Measurements from ENCODE around the gene CFAP74. TPM values are rescaled to one million over a fixed set of nuclear protein-coding genes. Genes with fewer than 3 reads are reported as not detected.

Gene CFAP74
- total and polyA plus RNA-seq, 2 of the 13 experiments (the other 11 are each of a cell fraction or from before 2014, with no cell fraction given) = 0.27 to 0.62 TPM

DNA sequence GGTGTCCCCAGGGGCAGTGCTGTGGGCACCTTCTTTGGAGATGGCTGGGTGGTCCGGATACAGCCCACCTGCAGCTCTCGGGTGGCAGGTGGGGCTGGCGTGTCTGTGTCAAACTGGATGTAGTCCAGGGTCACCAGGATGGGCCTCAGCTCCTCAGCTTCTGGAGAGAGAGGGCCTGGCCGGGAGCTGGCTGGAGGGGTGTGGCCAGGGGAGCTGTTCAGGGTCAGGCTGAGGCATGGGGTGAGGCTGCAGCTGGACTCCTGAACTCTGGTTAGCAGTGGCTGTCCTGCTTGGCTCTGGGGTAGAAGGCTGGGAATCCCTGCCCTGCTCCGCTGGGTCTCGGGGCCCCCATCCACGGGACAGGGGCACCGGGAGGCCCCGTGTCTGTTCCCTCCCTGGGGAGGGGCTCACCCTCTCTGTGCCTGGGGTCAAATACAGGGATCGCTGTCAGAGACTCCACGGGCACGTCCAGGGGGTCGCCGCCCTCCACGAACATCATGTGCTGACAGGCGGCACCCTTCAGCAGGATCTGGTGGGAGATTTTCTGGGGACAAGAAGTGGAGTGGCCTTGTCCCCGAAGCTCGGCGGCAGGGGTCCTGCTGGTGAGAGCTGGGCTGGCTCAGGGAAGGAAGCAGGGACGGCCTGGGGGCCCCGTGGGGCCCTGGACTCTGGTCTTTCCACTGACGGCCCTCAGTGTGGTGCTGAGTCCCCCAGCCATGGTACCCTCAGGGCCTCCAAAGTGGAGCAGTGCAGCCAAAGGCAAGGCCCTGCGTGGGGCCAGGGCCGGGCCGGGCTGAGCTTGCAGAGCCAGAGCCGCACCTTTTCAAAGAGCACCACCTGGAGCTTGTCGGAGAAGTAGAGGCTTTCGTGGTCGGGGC lies 80.4 kb downstream of the CFAP74 start:
- no peaks in the 10 kb centered on the region for H3K9me3 ChIP-seq (ENCODE audit: low read length)
- ATAC-seq (peak; percentile 73), FAIRE-seq (peak; percentile 94), DNase-seq (ENCODE audit: low spot score) (peak; percentile 78)
- peaks cover 67% of the 10 kb centered on the region for H3K4me1 ChIP-seq (ENCODE audit: insufficient read depth, low read length)
- H3K4me2 ChIP-seq (ENCODE audit: low read depth, low read length) = peak overlapping the region; percentile 90
- H3K79me2 ChIP-seq (ENCODE audit: insufficient read depth, low read length) = no peaks in the 10 kb centered on the region
- peak overlapping the region; percentile 37 to 73 (median 60) for H3K4me3 ChIP-seq (replicated peaks in 1 of 3; ENCODE audit: insufficient read depth in 1 of 3, low read depth in 2 of 3, low read length in 3 of 3)
- H4K20me1 ChIP-seq (ENCODE audit: insufficient read depth, low read length) = no peaks in the 10 kb centered on the region
- in situ Hi-C loops (cut with HindIII; ENCODE audit: extremely low pct_ligation_motif_present, low pct_unique_long_range_greater_than_20kb) (no loop called here), intact Hi-C loops (cut with micrococcal nuclease; ENCODE audit: unreplicated experiment) (loop anchor here (1.0 kb wide), 1 partner anchor 30 kb away; no protein-coding TSS in a partner anchor)
- peaks cover 23 to 38% of the 10 kb centered on the region in 2 experiments; a peak in 4 of 5 replicates for H3K27me3 ChIP-seq (ENCODE audit: control insufficient read depth in 1 of 2, insufficient read depth in 2 of 2, low read length in 2 of 2)
- no peak overlapping the region for H2AFZ ChIP-seq (ENCODE audit: low read length)
- POLR2A ChIA-PET = interaction anchor here (0.6 to 3.3 kb wide), 5 partner anchors 14 to 123 kb away, joined by 4 to 55 read pairs (median 5); no protein-coding TSS in a partner anchor
- WGBS (ENCODE audit: low lambda C conversion rate) = 5% methylated on average over 4 of the region's 29 CpGs
- CTCF ChIA-PET (ENCODE audit: low intra/inter-chr PET ratio, low total read pairs) = no interaction called here
- no TSS peak for BruUV-seq (replicated peaks)
- peak overlapping the region; percentile 80 for H3K27ac ChIP-seq (ENCODE audit: extremely low read length, insufficient read depth, low read length)
- peak overlapping the region; percentile 70 for H3K9ac ChIP-seq (ENCODE audit: insufficient read depth, low read depth, low read length)
- H3K36me3 ChIP-seq (replicated peaks in 1 of 2; ENCODE audit: control insufficient read depth in 1 of 2, insufficient read depth in 2 of 2, low read length in 2 of 2) = no peaks in the 10 kb centered on the region
- TF ChIP-seq RFX3 (CRISPR knock-in tag; IDR thresholded peaks at IDR 0.05) (no peak), CREM (IDR thresholded peaks at IDR 0.05) (no peak), CREM (CRISPR knock-in tag; IDR thresholded peaks at IDR 0.05) (no peak), STAT6 (CRISPR knock-in tag; IDR thresholded peaks at IDR 0.05; ENCODE audit: borderline replicate concordance) (no peak), ZNF24 (IDR thresholded peaks at IDR 0.05) (no peak), ZNF660 (CRISPR knock-in tag; IDR thresholded peaks at IDR 0.05; ENCODE audit: borderline replicate concordance, low read depth) (no peak), ZNF101 (CRISPR knock-in tag; IDR thresholded peaks at IDR 0.05; ENCODE audit: borderline replicate concordance, low read depth) (no peak), POLR2AphosphoS2 (IDR thresholded peaks at IDR 0.05; ENCODE audit: low read depth, low read length) (no peak), ZNF17 (CRISPR knock-in tag; IDR thresholded peaks at IDR 0.05) (no peak), KMT2B (CRISPR knock-in tag; IDR thresholded peaks at IDR 0.05) (no peak), TOPORS (CRISPR knock-in tag; IDR thresholded peaks at IDR 0.05) (no peak), ZNF451 (CRISPR knock-in tag; IDR thresholded peaks at IDR 0.05) (peak; percentile 54; the same call in 1 of the 2 replicates), ZFAT (CRISPR knock-in tag; conservative IDR thresholded peaks at IDR 0.05) (no peak), DNMT3B (CRISPR knock-in tag; conservative IDR thresholded peaks at IDR 0.05) (no peak), TMF1 (CRISPR knock-in tag; IDR thresholded peaks at IDR 0.05; ENCODE audit: low read depth) (no peak; the same call in 1 of the 2 replicates), ZNF781 (CRISPR knock-in tag; IDR thresholded peaks at IDR 0.05; ENCODE audit: borderline replicate concordance, not compliant biosample characterization) (no peak), ZNF562 (CRISPR knock-in tag; IDR thresholded peaks at IDR 0.05; ENCODE audit: borderline replicate concordance) (no peak), ZNF207 (IDR thresholded peaks at IDR 0.05; ENCODE audit: borderline replicate concordance) (no peak), SMAD9 (CRISPR knock-in tag; IDR thresholded peaks at IDR 0.05) (no peak), ZNF20 (CRISPR knock-in tag; IDR thresholded peaks at IDR 0.05) (no peak), RBAK (CRISPR knock-in tag; IDR thresholded peaks at IDR 0.05) (0 out of 2 replicates have a peak, but pooled peaks have one; percentile 32)
- TF ChIP-seq, protein P1, sequence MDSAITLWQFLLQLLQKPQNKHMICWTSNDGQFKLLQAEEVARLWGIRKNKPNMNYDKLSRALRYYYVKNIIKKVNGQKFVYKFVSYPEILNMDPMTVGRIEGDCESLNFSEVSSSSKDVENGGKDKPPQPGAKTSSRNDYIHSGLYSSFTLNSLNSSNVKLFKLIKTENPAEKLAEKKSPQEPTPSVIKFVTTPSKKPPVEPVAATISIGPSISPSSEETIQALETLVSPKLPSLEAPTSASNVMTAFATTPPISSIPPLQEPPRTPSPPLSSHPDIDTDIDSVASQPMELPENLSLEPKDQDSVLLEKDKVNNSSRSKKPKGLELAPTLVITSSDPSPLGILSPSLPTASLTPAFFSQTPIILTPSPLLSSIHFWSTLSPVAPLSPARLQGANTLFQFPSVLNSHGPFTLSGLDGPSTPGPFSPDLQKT (CRISPR knock-in tag; IDR thresholded peaks at IDR 0.05; ENCODE audit: borderline replicate concordance) = no peak

Measured in HepG2 (cell line).